HG02759 (cell line): ENCODE data around the gene FOXL2NB.

ENCODE experiments used
- ATAC-seq: cut with Tn5 transposase; IDR thresholded peaks from one replicate; pipeline ENCODE4 v1.9.1; 2021; ENCODE audit warnings: mild to moderate bottlenecking, moderate library complexity; ENCODE audit not compliant: unreplicated experiment

The FOXL2NB gene

DNA sequence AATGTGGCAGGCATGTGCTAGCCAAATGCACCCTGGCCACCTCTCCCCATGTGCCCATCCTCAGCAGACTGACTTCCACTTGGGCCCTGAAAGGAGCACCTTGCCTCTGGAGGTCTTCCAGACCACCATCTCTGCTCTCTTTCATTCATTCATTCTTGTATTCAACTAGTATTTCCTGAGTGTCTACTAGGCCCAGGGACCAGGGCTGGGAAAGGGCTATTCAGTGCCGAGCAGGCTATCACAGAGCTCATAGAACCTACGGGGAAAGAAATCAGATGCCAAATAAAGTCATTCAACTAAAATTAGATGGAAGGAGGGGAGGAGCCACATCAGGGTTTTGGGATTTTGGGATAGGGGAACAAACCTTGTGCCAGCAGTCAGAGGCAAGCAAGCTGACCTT is 40.2 kb downstream of the FOXL2NB start:
- ATAC-seq, result no peak

- ATAC-seq, result no peak
These were observed 48.7 kb downstream of the FOXL2NB start for GRCh38 chr3:138995706-138996105.
